Sigmoid colon (tissue), 7 donors: Measurements from ENCODE around the gene HTRA3. TPM values are rescaled to one million over a fixed set of nuclear protein-coding genes. Genes with fewer than 3 reads are reported as not detected.

Experiments used
- DNase-seq: peaks from one replicate; pipeline ENCODE4 v3.0.0-alpha.2; 2019
- H3K27ac ChIP-seq, 4 donors: fragments of 200-600 bp; sonication (generic); one replicate each; pipeline ENCODE4 v1.5.1; 2016 to 2019; ENCODE audit warnings: mild to moderate bottlenecking in 1 of 4
- H3K27me3 ChIP-seq, 3 donors: fragments of 200-600 bp; sonication (generic); one replicate each; pipeline ENCODE4 v1.5.1; 2019; ENCODE audit warnings: mild to moderate bottlenecking in 1 of 3
- H3K36me3 ChIP-seq, 4 donors: fragments of 200-600 bp; sonication (generic); one replicate each; pipeline ENCODE4 v1.5.1; 2016 to 2019
- H3K4me1 ChIP-seq, 4 donors: fragments of 200-600 bp; sonication (generic); one replicate each; pipeline ENCODE4 v1.5.1; 2017 to 2019
- H3K4me3 ChIP-seq, 4 donors: fragments of 200-600 bp; sonication (generic); one replicate each; pipeline ENCODE4 v1.5.1; 2017 to 2019; ENCODE audit warnings: mild to moderate bottlenecking in 2 of 4, moderate library complexity in 1 of 4
- H3K9me3 ChIP-seq, 4 donors: fragments of 200-600 bp in 3 of 4; sonication (generic) in 3 of 4; one replicate each; pipeline versions ENCODE4 v1.5.1 to v1.6.1; 2013 to 2019
- EP300 ChIP-seq, 4 donors: sonication (generic); formaldehyde crosslinking; IDR thresholded peaks; one replicate each; pipeline ENCODE4 v1.6.1; 2017; ENCODE audit warnings: antibody characterized with exemption in 4 of 4
- POLR2A ChIP-seq, 2 donors: fragments of 450-650 bp; IDR thresholded peaks; one replicate each; pipeline ENCODE4 v1.6.1; 2016; ENCODE audit warnings: antibody characterized with exemption in 2 of 2, mild to moderate bottlenecking in 2 of 2, moderate library complexity in 2 of 2
- POLR2AphosphoS5 ChIP-seq, 4 donors: sonication (generic); formaldehyde crosslinking; IDR thresholded peaks; one replicate each; pipeline ENCODE4 v1.6.1; 2017; ENCODE audit warnings: antibody characterized with exemption in 4 of 4
- WGBS, 2 donors: extraction: QIAGEN DNeasy Blood & Tissue Kit; methylation state at CpG; one replicate each; pipeline ENCODE4 v1.1.7; 2013; 5-methylcytosine and 5-hydroxymethylcytosine counted together
- intact Hi-C: fragments of 100-400 bp; cut with DNase I; formaldehyde crosslinking; loops from one replicate; pipeline ENCODE4 v1.15.1; 2023
- polyA plus RNA-seq, 3 donors: library from polyadenylated mRNA; stranded (reverse); fragments of 200-250 nt; gene quantifications; one replicate each; pipeline ENCODE4 v1.2.3, GENCODE V29; 2013
- total RNA-seq, 4 donors: library from RNA; depleted of rRNA; stranded (reverse); fragments of >200 nt; gene quantifications; one replicate each; pipeline ENCODE4 v1.1.0, GENCODE V29; 2016
- TF ChIP-seq, protein P1 (sequence below), 4 experiments: fragments of 450-650 bp in 3 of 4; fragments of 200-600 bp in 1 of 4; IDR thresholded peaks; one replicate each; pipeline ENCODE4 v1.5.1; 2016 to 2019; ENCODE audit warnings: antibody characterized with exemption in 4 of 4, mild to moderate bottlenecking in 3 of 4, moderate library complexity in 2 of 4
- donor health status: healthy with polysubstance abuse.
- donor health status: Bipolar disorder and iron deficiency.
- donor health status: healthy.

HTRA3 gene
- total and polyA plus RNA-seq, 7 donors: 1.2 to 49.6 (median 14.5) TPM

DNA sequence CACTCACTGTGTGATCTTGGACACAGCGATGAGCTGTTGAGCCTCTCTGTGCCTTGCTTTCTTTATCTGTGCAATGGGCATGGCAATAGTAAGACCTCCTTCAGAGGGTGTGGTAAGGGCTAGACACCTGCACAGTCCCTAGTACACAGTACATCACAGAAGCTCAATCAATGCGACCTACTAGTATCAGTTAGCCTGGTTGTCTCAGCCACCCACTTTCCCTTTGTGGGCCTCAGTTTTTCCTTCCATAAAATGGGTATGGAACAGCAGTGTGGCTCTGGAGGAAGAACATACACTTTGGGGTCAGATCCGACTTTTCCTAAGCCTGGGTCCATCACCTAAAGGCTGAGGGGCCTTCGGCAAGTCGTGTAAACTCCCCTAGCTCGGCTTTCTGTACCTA, 3.5 kb upstream of the HTRA3 start:
- Histone ChIP-seq H3K27ac (peak overlapping the region in 1 of 4 donors; percentile 47), H3K9me3 (no peaks in the 10 kb centered on the region), H3K27me3 (no peaks in the 10 kb centered on the region), H3K4me1 (peaks cover 0 to 41% (median 38%) of the 10 kb centered on the region in 4 donors), H3K4me3 (no peak overlapping the region), H3K36me3 (no peaks in the 10 kb centered on the region)
- no peak for DNase-seq
- intact Hi-C loops: loop anchor here (2.0 kb wide), 1 partner anchor 137 kb away; no protein-coding TSS in a partner anchor
- TF ChIP-seq POLR2A (IDR thresholded peaks at IDR 0.05) (no peak), POLR2AphosphoS5 (IDR thresholded peaks at IDR 0.05) (no peak), EP300 (IDR thresholded peaks at IDR 0.05) (no peak)
- TF ChIP-seq, protein P1, sequence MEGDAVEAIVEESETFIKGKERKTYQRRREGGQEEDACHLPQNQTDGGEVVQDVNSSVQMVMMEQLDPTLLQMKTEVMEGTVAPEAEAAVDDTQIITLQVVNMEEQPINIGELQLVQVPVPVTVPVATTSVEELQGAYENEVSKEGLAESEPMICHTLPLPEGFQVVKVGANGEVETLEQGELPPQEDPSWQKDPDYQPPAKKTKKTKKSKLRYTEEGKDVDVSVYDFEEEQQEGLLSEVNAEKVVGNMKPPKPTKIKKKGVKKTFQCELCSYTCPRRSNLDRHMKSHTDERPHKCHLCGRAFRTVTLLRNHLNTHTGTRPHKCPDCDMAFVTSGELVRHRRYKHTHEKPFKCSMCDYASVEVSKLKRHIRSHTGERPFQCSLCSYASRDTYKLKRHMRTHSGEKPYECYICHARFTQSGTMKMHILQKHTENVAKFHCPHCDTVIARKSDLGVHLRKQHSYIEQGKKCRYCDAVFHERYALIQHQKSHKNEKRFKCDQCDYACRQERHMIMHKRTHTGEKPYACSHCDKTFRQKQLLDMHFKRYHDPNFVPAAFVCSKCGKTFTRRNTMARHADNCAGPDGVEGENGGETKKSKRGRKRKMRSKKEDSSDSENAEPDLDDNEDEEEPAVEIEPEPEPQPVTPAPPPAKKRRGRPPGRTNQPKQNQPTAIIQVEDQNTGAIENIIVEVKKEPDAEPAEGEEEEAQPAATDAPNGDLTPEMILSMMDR (IDR thresholded peaks at IDR 0.05): no peak
- whole genome bisulfite sequencing, 2 donors: 75 to 91% methylated on average over 6 of the region's 6 CpGs

DNA sequence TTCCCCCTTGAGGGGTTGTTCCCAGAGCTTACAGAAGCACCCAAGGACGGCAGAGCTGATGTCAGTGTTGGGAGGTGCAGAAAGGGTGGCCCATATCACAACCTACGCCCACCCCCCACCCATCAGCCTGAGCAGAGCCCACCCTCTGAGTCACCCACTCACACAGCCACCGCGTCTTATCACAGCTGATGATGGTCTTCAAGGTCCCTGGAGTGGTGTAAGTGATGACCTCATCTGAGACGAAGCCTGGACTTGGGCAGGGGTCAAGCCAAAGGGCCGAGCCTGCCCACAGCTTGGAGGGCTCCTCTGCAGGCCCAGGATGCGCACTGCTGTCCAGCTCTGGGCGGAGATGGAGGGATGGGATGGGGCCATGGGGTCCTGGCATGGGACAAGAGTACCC, 3.0 kb upstream of the HTRA3 start:
- intact Hi-C loops: loop anchor here (2.0 kb wide), 1 partner anchor 136 kb away; no protein-coding TSS in a partner anchor
- 56 to 78% methylated on average over 8 of the region's 8 CpGs for WGBS, 2 donors

DNA sequence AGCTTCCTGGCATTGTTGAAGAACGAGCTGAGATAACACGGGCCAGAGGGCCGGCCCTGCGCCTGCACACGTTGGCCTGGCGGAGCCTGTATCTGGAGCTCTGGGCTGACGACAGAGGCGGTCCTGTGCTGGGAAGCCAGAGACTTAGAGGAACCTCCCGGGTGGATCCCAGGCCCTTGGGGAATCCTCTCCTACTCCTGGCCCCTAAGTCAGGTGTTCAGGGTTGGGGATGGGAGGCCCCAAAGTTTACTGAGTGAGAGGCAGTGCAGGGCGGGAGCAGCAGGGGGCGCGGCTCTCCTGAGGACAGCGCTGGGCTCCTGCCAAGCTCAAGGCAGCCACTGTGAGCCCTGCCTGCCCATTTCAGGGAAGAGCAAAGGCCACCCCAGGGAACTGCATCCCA, 2.5 kb upstream of the HTRA3 start:
- intact Hi-C loops: loop anchor here (2.0 kb wide), 1 partner anchor 136 kb away; no protein-coding TSS in a partner anchor
- 15 to 47% methylated on average over 13 of the region's 13 CpGs for WGBS, 2 donors
- Histone ChIP-seq H3K36me3 (no peaks in the 10 kb centered on the region), H3K4me3 (no peak overlapping the region), H3K27ac (peak overlapping the region; percentile 45 to 89 (median 50)), H3K4me1 (peaks cover 0 to 48% (median 45%) of the 10 kb centered on the region in 4 donors), H3K27me3 (no peaks in the 10 kb centered on the region), H3K9me3 (no peaks in the 10 kb centered on the region)
- TF ChIP-seq POLR2AphosphoS5 (IDR thresholded peaks at IDR 0.05) (peak in 3 of 4 donors; percentile 50 to 54 (median 50)), POLR2A (IDR thresholded peaks at IDR 0.05) (no peak), EP300 (IDR thresholded peaks at IDR 0.05) (peak in 1 of 4 donors; percentile 55)
- TF ChIP-seq, protein P1 (IDR thresholded peaks at IDR 0.05): peak; percentile 31 to 82 (median 57)
- DNase-seq: peak; percentile 90

More for the DNA sequence above, 3.0 kb upstream of the HTRA3 start:
- TF ChIP-seq POLR2A (IDR thresholded peaks at IDR 0.05) (no peak), POLR2AphosphoS5 (IDR thresholded peaks at IDR 0.05) (no peak), EP300 (IDR thresholded peaks at IDR 0.05) (no peak)
- TF ChIP-seq, protein P1 (IDR thresholded peaks at IDR 0.05): no peak
- Histone ChIP-seq H3K4me1 (peaks cover 0 to 42% (median 40%) of the 10 kb centered on the region in 4 donors), H3K27ac (peak overlapping the region; percentile 45 to 89 (median 50)), H3K27me3 (no peaks in the 10 kb centered on the region), H3K4me3 (no peak overlapping the region), H3K9me3 (no peaks in the 10 kb centered on the region), H3K36me3 (no peaks in the 10 kb centered on the region)
- DNase-seq: no peak

DNA sequence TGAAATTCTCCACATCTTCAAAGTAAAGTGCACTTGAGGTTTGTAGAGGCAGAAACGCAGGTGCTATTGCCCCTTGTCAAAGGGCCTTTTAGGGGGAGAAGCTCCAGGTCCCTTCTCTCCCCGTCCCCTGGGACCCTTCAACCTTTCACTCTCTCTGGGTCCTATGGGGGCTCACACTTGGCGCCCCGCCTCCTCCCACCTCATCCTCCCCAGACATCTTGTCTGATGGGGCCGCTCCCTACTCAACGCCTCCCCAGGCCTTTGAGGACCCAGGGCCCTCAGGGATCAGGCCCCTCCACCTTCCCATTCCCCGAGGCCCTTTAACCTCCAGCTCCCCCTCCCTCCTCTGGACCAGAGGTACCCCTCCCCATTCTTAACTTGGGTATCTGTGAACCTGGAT, 1.3 kb upstream of the HTRA3 start:
- DNase-seq: no peak
- Histone ChIP-seq H3K4me3 (no peak overlapping the region), H3K27me3 (no peaks in the 10 kb centered on the region), H3K4me1 (peaks cover 0 to 59% (median 56%) of the 10 kb centered on the region in 4 donors), H3K36me3 (no peaks in the 10 kb centered on the region), H3K9me3 (no peaks in the 10 kb centered on the region), H3K27ac (peak overlapping the region in 2 of 4 donors; percentile 53 to 89)
- TF ChIP-seq POLR2A (IDR thresholded peaks at IDR 0.05) (no peak), POLR2AphosphoS5 (IDR thresholded peaks at IDR 0.05) (no peak), EP300 (IDR thresholded peaks at IDR 0.05) (no peak)
- TF ChIP-seq, protein P1 (IDR thresholded peaks at IDR 0.05): no peak
- WGBS, 2 donors: 94 to 96% methylated on average over 7 of the region's 7 CpGs
- intact Hi-C loops: no loop called here
